MM.1S (cell line): Measurements from ENCODE around the gene DNAJC3.

Experiments used
- DNase-seq: peaks from one replicate; pipeline ENCODE4 v3.0.0-alpha.2; 2015
- H2AFZ ChIP-seq: fragments of 300-600 bp; sonication (generic); 2 replicates; pipeline ENCODE4 v1.6.0; 2016; ENCODE audit warnings: antibody characterized with exemption, low read length
- H3F3A ChIP-seq: fragments of 300-600 bp; sonication (generic); 2 replicates; pipeline ENCODE4 v1.6.1; 2016; ENCODE audit warnings: mild to moderate bottlenecking, antibody characterized with exemption, low read length, moderate library complexity, mixed read lengths; ENCODE audit not compliant: insufficient read depth
- H3K27ac ChIP-seq: fragments of 300-600 bp; sonication (generic); 2 replicates; pipeline ENCODE4 v1.5.1; 2016; ENCODE audit warnings: mild to moderate bottlenecking, low read length
- H3K27me3 ChIP-seq: fragments of 300-600 bp; sonication (generic); replicated peaks from 2 replicates; pipeline ENCODE4 v1.6.0; 2016; ENCODE audit warnings: low read length; ENCODE audit not compliant: insufficient read depth
- H3K36me3 ChIP-seq: fragments of 300-600 bp; sonication (generic); replicated peaks from 2 replicates; pipeline ENCODE4 v1.6.1; 2016; ENCODE audit warnings: mild to moderate bottlenecking, low read length, mixed read lengths; ENCODE audit not compliant: insufficient read depth
- H3K4me1 ChIP-seq: fragments of 300-600 bp; sonication (generic); 2 replicates; pipeline ENCODE4 v1.6.1; 2016; ENCODE audit warnings: low read length, mixed read lengths
- H3K4me2 ChIP-seq: fragments of 300-600 bp; sonication (generic); 2 replicates; pipeline ENCODE4 v1.6.0; 2016; ENCODE audit warnings: low read depth, low read length
- H3K4me3 ChIP-seq: fragments of 300-600 bp; sonication (generic); 2 replicates; pipeline ENCODE4 v1.5.1; 2016; ENCODE audit warnings: low read length, mixed read lengths
- H3K79me2 ChIP-seq: fragments of 300-600 bp; sonication (generic); 2 replicates; pipeline ENCODE4 v1.6.1; 2016; ENCODE audit warnings: mixed run types, low read length, mixed read lengths
- H3K9ac ChIP-seq: fragments of 300-600 bp; sonication (generic); 2 replicates; pipeline ENCODE4 v1.6.1; 2016; ENCODE audit warnings: low read length, mixed read lengths
- H3K9me2 ChIP-seq: fragments of 300-600 bp; sonication (generic); replicated peaks from 2 replicates; pipeline ENCODE4 v1.6.1; 2016; ENCODE audit warnings: mild to moderate bottlenecking, low read length, mixed read lengths; ENCODE audit not compliant: insufficient read depth
- H3K9me3 ChIP-seq: fragments of 300-600 bp; sonication (generic); replicated peaks from 2 replicates; pipeline ENCODE4 v1.6.1; 2016; ENCODE audit warnings: mild to moderate bottlenecking, low read length, mixed read lengths; ENCODE audit not compliant: insufficient read depth
- H4K20me1 ChIP-seq: fragments of 300-600 bp; sonication (generic); 2 replicates; pipeline ENCODE4 v1.6.1; 2016; ENCODE audit warnings: mild to moderate bottlenecking, low read length, moderate library complexity, mixed read lengths; ENCODE audit not compliant: insufficient read depth
- EZH2 ChIP-seq: fragments of 300-600 bp; sonication (generic); optimal IDR thresholded peaks from 2 replicates; pipeline ENCODE3; 2017; ENCODE audit warnings: low read depth, mild to moderate bottlenecking, antibody characterized with exemption, low read length, mixed read lengths
- EZH2phosphoT487 ChIP-seq: fragments of 300-600 bp; sonication (generic); IDR thresholded peaks from 2 replicates; pipeline ENCODE4 v1.6.1; 2018; ENCODE audit warnings: antibody characterized with exemption, low read length
- TF ChIP-seq, protein P1 (sequence below): fragments of 300-600 bp; sonication (generic); IDR thresholded peaks from 2 replicates; pipeline ENCODE4 v1.5.1; 2016; ENCODE audit warnings: antibody characterized with exemption, low read length, mixed read lengths

Gene DNAJC3

DNA sequence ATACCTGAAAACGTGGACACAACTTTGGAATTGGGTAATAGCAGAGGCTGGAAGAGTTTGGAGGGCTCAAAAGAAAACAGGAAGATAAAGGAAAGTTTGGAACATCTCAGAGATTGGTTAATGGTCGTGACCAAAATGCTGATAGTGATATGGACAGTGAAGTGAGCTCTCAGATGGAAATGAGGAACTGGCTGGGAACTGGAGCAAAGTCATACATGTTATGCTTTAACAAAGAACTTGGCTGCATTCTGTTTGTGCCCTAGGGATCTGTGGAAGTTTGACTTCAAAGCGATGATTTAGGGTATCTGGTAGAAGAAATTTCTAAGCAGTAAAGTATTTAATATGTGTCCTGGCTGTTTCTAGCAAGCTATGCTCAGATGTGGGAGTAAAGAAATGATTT lies 136.2 kb downstream of the DNAJC3 start:
- no peak for DNase-seq
- no peaks in the 10 kb centered on the region for H3K27me3 ChIP-seq
- no peaks in the 10 kb centered on the region for H3K9me3 ChIP-seq
- H3K79me2 ChIP-seq, result no peaks in the 10 kb centered on the region
- no peak overlapping the region for H3K4me3 ChIP-seq
- H2AFZ ChIP-seq, result no peak overlapping the region
- no peak overlapping the region for H3K9ac ChIP-seq
- no peaks in the 10 kb centered on the region for H4K20me1 ChIP-seq
- no peak overlapping the region for H3K4me2 ChIP-seq
- no peaks in the 10 kb centered on the region for H3K4me1 ChIP-seq
- H3K36me3 ChIP-seq, result no peaks in the 10 kb centered on the region
- H3K9me2 ChIP-seq, result no peaks in the 10 kb centered on the region
- H3K27ac ChIP-seq, result no peak overlapping the region
- TF ChIP-seq EZH2 (no peak), EZH2phosphoT487 (no peak)
- TF ChIP-seq, protein P1, sequence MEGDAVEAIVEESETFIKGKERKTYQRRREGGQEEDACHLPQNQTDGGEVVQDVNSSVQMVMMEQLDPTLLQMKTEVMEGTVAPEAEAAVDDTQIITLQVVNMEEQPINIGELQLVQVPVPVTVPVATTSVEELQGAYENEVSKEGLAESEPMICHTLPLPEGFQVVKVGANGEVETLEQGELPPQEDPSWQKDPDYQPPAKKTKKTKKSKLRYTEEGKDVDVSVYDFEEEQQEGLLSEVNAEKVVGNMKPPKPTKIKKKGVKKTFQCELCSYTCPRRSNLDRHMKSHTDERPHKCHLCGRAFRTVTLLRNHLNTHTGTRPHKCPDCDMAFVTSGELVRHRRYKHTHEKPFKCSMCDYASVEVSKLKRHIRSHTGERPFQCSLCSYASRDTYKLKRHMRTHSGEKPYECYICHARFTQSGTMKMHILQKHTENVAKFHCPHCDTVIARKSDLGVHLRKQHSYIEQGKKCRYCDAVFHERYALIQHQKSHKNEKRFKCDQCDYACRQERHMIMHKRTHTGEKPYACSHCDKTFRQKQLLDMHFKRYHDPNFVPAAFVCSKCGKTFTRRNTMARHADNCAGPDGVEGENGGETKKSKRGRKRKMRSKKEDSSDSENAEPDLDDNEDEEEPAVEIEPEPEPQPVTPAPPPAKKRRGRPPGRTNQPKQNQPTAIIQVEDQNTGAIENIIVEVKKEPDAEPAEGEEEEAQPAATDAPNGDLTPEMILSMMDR, result no peak
- H3F3A ChIP-seq, result no peaks in the 10 kb centered on the region

DNA sequence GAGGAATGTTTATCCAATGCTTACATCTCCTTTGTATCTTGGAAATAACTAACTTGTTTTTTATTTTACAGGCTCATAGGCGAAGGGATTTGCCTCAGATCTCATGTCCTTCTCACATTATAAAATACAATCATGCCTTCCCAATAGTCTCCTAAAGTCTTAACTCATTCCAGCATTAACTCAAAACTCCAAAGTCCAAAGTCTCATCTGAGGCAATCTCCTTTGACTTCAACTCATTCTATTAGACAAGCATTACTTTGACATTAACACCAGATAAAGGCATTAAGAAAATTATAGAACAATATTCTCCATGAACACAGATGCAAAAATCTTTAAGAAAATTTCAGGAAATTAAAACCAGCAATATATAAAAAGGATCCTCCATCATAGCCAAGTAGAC lies 137.6 kb downstream of the DNAJC3 start:
- Histone ChIP-seq H3K79me2 (no peaks in the 10 kb centered on the region), H3K9me3 (no peaks in the 10 kb centered on the region), H3K9me2 (no peaks in the 10 kb centered on the region), H3K36me3 (no peaks in the 10 kb centered on the region), H2AFZ (no peak overlapping the region), H3K4me3 (no peak overlapping the region), H3K9ac (no peak overlapping the region), H4K20me1 (no peaks in the 10 kb centered on the region), H3K4me2 (no peak overlapping the region), H3K27ac (no peak overlapping the region), H3F3A (no peaks in the 10 kb centered on the region), H3K4me1 (no peaks in the 10 kb centered on the region), H3K27me3 (no peaks in the 10 kb centered on the region)
- DNase-seq, result no peak
- TF ChIP-seq, protein P1, result no peak
- TF ChIP-seq EZH2, result no peak
- no peak for TF ChIP-seq EZH2phosphoT487

GRCh38 chr13:95822303-95822702 lies 145.4 kb downstream of the DNAJC3 start:
- Histone ChIP-seq H3F3A (no peaks in the 10 kb centered on the region), H3K9ac (no peak overlapping the region), H3K9me2 (no peaks in the 10 kb centered on the region), H3K36me3 (no peaks in the 10 kb centered on the region), H3K9me3 (no peaks in the 10 kb centered on the region), H3K4me1 (no peaks in the 10 kb centered on the region), H3K4me3 (no peak overlapping the region), H3K27ac (no peak overlapping the region), H3K27me3 (no peaks in the 10 kb centered on the region), H2AFZ (no peak overlapping the region), H3K79me2 (no peaks in the 10 kb centered on the region), H4K20me1 (no peaks in the 10 kb centered on the region), H3K4me2 (no peak overlapping the region)
- DNase-seq, result no peak
- no peak for TF ChIP-seq EZH2phosphoT487
- no peak for TF ChIP-seq EZH2
- TF ChIP-seq, protein P1, result no peak
